Hematopoietic multipotent progenitor cell treated with erythropoietin and hydrocortisone succinate and interleukin-3 and kit ligand, for 6 days (in vitro differentiated cells): Measurements from ENCODE around the gene DCTN2.
"Not testable (repeated sequence)": the region's sequence is repeated elsewhere in the genome, so short reads cannot be mapped to it uniquely, and the experiment has no call there.

Experiments used
- DNase-seq: peaks from one replicate; pipeline ENCODE4 v3.0.0-alpha.2; 2015

DCTN2 gene

DNA sequence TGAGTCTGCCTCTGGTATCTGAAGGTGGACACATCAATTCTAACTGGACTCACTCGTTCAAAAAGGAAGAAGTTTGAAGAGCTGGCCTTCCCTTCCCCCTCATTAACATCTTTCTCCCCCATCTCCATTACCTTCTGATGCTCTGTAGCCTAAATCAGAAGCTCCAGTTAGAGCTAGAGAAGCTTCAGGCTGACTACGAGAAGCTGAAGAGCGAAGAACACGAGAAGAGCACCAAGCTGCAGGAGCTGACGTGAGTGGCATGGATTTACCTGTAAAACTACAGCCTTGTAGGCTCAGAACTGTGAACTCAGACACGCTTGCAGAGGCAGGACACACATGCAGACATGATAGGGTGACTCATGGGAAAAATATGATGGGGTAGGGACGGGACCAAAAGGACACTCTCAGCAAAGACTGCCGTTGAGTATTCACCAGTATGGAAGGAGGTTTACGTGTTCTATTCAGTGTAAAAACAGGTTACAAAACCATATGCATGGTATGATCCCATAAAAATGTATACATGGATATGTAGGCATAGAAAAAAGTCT lies 29.7 kb upstream of the DCTN2 start:
- DNase-seq = no peak

DNA sequence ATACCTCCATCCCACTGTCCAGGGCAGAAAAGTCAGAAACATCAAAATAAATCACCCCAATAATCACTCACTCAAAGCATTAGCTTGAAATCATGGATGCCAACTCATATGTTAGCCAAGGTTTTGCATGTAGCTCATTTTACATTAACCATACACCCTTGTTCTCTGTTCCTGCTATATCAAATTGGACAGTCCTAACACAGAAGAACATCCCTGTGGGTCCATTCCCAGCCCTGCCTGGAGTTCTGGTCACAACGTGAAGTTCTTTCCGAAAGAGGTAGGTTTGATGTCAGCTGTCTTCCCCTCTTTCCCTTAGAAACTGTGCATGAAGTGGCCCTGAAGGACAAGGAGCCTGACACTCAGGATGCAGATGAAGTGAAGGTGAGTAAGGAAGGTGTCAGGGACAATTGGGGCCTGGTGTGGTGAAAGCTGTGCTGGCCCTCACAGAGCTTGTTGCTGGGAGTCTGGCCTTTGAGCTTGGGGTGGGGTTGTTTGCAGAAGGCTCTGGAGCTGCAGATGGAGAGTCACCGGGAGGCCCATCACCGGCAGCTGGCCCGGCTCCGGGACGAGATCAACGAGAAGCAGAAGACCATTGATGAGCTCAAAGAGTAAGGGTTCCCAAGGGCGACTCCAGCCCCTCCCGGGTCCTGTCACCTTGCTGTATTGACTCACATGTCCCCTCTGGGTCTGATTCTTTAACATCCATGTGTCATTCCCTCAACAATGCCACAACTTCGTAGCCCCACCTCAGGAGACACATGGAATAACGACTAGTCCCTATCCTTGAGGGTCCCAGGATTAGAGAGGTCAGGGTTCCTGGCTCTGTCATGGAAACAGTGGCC lies 29.0 kb upstream of the DCTN2 start:
- DNase-seq = no peak

DNA sequence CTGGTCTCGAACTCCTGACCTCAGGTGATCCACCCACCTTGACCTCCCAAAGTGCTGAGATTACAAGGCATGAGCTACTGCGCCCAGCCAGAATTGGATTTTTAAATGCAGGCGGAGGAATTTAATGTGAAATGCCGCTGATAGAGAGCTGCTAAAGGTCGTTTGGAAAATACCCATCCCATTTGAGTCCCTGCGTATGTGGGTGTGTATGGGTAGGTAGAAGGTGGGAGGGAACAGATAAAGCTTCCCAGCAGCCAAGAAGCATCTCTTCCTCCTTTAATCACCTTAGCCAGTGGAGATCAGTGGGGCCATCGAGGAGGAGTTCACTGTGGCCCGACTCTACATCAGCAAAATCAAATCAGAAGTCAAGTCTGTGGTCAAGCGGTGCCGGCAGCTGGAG lies 27.8 kb upstream of the DCTN2 start:
- no peak for DNase-seq

DNA sequence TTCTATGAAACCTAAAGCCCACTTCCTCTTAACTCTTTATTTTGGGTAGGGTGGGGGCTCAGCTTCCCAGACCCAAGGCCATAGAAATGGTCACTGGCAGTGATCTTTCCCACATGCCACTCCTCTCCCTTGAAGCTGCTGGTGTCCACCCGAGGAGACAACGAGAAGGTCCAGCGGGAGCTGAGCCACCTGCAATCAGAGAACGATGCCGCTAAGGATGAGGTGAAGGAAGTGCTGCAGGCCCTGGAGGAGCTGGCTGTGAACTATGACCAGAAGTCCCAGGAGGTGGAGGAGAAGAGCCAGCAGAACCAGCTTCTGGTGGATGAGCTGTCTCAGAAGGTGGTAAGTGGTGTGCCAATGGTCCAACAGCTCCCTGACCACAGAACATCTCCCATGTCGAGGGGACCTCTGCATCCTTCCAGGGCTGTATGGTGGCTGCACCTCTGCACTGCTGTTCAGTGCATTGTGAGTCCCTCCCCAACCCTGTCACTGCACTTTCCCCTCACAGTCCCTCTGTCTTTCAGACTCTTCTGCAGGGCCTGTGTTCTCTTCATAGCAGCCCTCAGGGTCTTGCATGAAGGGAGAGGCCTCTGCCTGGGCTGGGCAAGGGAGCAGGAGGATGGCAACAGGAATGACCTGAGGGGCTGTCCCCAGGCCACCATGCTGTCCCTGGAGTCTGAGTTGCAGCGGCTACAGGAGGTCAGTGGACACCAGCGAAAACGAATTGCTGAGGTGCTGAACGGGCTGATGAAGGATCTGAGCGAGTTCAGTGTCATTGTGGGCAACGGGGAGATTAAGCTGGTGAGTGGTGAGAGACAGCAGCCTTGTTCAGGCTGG lies 25.2 kb upstream of the DCTN2 start:
- DNase-seq = no peak

- not testable (repeated sequence) for DNase-seq
These were observed 23.4 kb upstream of the DCTN2 start for GRCh38 chr12:57570438-57570837.

GRCh38 chr12:57569858-57570257 lies 22.9 kb upstream of the DCTN2 start:
- DNase-seq = no peak

DNA sequence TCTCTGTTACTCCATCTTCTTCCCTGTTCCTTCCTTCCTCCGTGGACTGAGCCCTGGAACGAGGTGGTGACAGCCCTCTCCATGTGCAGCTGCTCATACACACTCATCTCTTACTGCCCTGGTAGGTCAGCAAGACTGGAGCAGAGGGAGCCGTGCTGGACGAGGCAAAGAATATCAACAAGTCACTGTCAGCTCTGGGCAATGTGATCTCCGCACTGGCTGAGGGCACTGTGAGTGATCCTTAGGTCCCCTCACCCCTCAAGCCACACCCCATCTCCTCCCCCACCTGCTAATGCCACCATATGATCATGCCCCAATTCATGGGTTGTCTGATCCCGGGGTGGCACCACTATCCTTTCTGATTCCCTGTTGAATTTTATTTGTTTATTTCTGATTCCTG lies 21.8 kb upstream of the DCTN2 start:
- no peak for DNase-seq

DNA sequence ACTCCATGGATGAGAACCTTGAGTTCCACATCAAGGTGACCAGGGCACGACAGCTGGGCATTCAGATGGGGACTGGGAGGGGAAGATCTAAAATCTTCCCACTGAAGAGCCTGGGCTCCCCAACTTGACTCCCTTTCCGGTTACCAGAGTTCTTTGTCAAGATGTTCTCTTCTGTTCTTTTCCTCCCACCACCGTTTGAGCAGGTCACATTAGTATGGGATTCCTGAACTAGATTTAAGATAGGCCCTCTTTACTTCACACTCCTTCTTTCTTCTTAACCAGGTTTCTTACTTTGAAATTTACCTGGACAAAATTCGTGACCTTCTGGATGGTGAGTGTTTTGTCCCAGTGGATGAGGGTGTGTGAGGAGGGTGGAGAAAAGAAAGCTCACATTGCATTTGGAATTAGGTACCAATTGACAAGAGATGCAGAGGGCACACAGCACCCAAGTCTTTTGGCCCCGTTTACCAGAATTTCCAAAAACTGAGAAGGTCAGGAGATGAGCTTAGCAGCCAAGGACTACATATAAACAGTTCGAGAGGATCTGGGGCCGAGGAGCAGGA lies 17.3 kb upstream of the DCTN2 start:
- DNase-seq = no peak

DNA sequence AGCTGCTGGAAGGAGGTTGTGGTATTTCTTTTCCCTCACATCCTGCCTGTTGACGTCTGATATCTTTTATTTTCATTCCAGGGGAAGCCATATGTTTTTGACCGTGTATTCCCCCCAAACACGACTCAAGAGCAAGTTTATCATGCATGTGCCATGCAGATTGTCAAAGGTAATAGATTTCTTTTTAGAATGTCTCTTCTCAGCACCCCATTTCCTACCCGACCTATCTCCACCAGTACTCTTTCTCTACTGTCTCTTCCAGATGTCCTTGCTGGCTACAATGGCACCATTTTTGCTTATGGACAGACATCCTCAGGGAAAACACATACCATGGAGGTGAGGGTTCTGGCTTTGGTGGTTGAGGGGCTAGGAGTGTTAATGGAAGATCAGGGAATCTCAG lies 16.4 kb upstream of the DCTN2 start:
- DNase-seq = no peak

DNA sequence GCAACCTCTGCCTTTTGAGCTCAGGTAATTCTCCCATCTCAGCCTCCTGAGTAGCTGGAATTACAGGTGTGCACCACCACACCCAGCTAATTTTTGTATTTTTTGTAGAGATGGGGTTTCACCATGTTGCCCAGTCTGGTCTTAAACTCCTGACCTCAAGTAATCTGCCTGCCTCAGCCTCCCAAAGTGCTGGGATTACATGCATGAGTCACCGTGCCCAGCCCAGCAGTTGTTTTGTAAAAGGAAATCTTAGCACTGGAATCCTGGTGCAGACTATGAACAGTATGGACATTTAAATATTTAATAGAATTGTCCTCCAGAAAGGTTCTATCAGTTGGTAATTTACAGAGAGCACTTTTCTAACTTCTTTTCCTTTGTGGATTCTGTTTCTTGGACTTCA lies 14.1 kb upstream of the DCTN2 start:
- not testable (repeated sequence) for DNase-seq

DNA sequence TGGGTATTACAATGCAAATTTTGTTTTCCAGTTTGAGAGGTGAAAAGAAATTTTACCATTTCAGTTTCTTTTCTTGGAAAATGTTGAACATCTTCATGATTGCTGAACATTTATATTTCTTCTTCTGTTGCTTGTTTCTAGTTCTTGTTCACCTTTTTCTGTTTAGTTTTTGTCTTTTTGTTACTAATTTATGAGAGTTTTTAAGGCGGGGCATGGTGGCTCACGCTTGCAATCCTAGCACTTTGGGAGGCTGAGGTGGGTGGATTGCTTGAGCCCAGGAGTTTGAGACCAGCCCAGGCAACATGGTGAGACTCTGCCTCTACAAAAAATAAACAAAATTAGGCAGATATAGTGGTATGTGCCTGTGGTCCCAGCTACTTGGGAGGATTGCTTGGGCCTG lies 13.5 kb upstream of the DCTN2 start:
- no peak for DNase-seq

DNA sequence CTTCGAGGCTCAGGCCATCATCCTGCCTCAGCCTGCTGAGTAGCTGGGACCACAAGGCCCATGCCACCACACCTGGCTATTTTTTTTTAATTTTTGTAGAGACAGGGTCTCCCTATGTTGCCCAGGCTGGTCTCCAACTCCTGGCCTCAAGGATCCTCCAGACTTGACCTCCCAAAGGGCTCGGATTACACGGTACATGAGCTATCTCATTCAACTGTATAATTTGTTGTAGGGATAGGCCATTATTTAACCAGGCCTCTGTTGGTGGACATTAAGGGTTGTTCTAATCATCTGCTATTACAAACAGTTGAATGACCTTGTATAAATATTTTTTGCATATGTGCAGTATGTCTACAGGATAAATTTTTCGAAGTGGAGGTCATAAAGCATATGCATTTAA lies 11.9 kb upstream of the DCTN2 start:
- DNase-seq = no peak

DNA sequence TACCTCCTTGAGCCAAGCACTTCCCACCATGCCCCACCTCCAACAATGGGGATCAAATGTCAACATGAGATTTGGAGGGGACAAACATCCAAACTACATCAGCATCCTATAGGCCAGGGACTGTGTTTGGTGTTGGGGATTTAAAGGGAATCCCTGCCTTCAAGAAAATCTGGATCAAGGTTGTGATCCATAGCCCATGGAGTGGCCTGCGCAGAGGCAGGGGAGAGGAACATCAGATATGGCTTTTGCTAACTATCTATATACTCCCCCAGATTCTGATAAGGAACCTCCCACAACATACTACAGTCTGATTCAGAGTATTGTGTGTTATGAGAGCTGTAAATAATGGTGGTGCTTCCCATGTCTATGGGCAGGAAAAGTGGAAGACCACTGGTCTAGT lies 7.9 kb upstream of the DCTN2 start:
- DNase-seq = no peak

DNA sequence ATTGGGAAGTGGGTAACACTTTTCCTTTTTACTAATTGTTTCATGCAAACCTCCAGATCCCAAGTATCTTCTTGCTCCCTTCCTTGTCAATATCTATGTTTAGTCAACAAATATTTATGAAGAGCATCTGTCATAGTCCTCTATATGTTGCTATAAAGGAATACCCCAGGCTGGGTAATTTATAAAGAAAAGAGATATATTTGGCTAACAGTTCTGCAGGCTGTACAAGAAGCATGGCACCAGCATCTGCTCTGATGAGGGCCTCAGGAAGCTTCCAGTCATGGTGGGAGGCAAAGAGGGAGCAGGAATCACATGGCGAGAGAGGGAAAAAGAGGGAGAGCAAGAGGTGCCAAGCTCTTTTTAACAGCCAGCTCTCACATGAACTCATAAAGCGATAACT lies 7.5 kb upstream of the DCTN2 start:
- DNase-seq = no peak

DNA sequence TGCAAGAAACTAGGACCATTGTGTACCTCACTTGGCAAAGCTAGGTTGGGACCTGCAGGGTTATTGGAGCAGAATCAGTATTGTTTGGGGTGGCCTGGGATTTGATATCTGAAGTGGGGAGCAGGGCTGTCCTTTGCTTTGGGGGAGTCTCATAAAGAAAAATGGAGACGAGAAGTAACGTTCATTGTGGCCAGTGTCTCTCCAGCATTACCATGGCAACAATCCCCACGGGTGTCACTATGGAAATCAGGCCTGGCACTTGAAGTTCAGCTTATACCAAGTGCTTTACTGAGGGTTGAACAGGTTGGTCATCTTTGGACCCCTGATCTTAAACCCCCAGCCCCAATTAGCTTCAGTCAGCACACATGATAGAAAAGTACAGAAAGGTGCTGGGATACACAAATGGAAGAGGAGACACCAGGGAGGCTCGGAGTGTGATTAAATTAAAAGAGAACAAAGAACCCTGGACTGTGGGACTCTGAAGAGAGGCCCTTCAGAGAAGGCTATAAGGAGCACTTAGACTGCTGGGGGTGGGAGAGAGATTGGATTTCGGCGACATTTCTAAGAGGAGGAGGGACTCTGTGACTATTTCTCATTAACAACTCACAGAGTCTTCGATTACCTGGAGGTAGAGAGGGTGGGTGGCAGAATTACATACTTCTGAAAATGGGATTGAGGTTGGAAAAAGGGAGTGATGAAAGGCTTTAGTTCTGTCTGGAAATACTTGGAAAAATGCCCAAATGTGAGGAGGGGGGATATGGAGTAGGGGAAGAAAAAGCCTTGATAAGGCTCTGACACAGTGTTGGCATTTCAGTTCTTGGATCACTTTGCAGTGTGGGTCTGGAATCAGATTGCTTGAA lies 6.6 kb upstream of the DCTN2 start:
- DNase-seq = no peak

DNA sequence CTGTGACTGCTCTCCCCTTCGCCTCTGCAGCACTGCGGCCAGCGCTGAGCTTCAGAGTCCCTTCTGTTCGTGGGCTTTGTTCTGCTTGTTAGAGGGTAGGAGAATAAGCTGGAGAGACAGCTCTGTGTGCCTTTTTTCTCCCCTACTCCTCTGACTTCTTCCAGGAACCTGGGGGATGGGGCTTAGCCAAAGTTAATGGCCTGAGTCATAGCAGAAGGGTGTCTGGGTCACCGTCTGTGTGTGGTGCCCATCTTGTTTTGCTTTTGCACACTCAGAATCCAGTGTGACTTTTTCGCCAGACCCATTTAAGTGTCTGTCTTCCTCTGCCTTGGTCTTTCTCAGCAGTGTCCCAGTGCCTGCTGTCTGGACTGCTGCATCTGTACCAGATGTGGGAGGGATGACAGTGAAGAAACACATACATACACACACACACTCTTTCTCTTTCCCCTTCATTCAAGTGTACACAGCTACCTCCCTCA lies 5.9 kb upstream of the DCTN2 start:
- no peak for DNase-seq

DNA sequence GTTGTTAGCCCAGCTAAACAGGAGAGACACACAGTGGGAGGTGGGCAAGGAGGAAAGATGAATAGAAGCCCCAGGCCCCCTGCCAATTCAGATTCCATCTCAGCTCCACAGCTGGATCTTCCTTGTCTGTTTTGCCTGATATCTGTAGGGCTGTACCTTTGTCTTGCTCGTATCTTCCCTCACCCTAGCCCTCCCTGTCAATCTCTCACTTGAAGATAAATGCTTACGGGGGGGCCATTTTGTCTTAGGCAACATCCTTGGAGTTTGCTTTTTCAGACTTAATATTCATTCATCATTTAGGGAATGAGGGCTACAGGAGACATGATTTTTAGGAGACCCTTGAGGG lies 5.3 kb upstream of the DCTN2 start:
- DNase-seq = peak; percentile 79

GRCh38 chr12:57551637-57552305 lies 4.8 kb upstream of the DCTN2 start:
- DNase-seq = no peak

DNA sequence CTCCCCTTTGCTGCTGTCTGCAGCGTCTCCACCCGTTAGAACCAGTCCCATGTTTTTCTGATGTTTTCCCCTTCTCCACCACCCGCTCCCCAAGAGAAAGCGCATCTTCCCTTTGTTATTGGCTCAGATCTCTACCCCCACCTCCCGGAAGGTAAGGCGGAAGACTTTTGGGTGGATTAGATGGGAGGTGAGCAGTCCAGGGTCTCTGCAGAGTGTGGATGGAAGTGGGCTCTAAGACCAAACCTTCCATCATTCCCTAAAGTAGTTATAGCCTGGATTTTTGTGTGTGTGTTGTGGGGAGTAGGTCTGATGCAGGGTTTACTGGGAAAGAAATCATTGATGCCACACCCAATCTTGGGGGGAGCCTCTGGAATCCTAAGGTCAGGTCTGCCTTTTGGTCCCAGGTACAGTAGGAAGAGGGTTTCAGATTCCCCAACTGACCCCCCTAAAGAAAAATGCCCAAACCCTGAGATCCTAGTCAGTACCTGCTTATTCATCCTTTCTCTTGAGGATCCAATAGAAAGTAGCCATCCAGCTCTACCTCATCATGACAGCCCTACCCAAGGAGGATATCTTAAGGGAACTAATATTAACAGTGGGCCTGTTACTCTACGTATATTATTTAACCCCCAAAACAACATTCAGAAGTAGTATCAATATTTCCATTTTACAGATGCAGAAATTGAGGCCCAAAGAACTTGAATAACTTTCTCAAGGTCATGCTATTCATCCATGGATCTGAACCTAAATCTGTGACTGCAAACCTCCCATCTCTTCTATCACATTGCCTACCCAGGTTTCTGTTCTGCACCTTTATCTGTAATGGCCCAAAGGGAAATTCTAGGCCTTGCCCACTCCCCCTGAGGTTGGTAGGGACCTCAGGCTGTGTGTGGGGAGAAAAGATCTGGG lies 3.9 kb upstream of the DCTN2 start:
- no peak for DNase-seq

DNA sequence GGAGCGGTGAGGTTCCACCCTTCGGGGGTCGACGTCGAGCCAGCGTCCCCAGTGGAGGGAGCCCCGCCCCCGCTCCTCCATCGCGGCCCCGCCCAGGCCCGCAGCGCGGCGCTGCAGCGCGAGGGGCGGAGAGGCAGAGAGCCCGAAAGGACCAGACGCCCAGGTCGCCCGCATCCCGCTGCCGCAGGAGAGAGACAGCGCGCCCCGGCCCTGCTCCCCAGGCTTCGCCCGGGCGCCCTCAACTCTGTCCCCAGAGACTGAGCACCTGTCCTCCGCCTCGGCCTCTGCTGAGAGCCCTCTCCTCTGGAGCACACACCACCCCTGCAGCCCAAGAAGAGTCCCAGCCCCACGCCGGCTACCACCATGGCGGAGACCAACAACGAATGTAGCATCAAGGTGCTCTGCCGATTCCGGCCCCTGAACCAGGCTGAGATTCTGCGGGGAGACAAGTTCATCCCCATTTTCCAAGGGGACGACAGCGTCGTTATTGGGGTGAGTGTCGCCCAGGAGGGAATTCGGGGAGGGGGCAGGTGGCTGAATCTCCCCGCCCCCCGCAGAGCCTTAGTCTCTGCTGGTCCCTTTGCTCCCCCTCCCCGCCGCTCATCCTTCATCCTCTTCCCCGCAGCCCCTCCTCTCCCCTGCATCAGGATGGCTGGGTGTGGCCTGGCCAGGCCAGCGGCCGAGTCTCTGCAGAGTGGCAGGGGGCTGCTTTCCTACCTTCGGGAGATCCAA lies 3.1 kb upstream of the DCTN2 start, which contains the start of gene KIF5A:
TSS of gene KIF5A (plus strand) at position 136 of the 732 bp plus-strand sequence. CDS start at position 364, 228 bp downstream.
- peak; percentile 71 for DNase-seq
